Effector memory CD8-positive, alpha-beta T cell (primary cell): ENCODE results near the gene SLC39A3.

Experiments
- ATAC-seq: fragments of 150-1000 bp; cut with Tn5 transposase; replicated peaks from 2 replicates; pipeline ENCODE4 v1.10.0; 2021; ENCODE audit warnings: mild to moderate bottlenecking, moderate library complexity
- DNase-seq, 3 experiments: peaks; one replicate each; pipeline ENCODE4 v3.0.0; 2021
- H3K27ac Mint-ChIP-seq, 2 donors: one replicate each; pipeline ENCODE4 v1.8.0; 2022; ENCODE audit warnings: mild to moderate bottlenecking in 2 of 2, mixed read lengths in 2 of 2, moderate library complexity in 2 of 2
- H3K27me3 Mint-ChIP-seq, 2 donors: one replicate each; pipeline ENCODE4 v1.8.0; 2022; ENCODE audit warnings: mixed read lengths in 2 of 2
- H3K36me3 Mint-ChIP-seq: one replicate; pipeline ENCODE4 v1.8.0; 2022; ENCODE audit warnings: mild to moderate bottlenecking, moderate library complexity, mixed read lengths; ENCODE audit not compliant: insufficient read depth
- H3K4me1 Mint-ChIP-seq, 2 donors: one replicate each; pipeline ENCODE4 v1.8.0; 2022; ENCODE audit warnings: low read depth in 2 of 2, mixed read lengths in 2 of 2
- H3K4me3 Mint-ChIP-seq, 2 donors: one replicate each; pipeline ENCODE4 v1.8.0; 2022; ENCODE audit warnings: mild to moderate bottlenecking in 2 of 2, mixed read lengths in 2 of 2, moderate library complexity in 2 of 2
- H3K9me3 Mint-ChIP-seq, 2 donors: one replicate each; pipeline ENCODE4 v1.8.0; 2022; ENCODE audit warnings: mixed read lengths in 2 of 2

Gene SLC39A3

GRCh38 chr19:2706251-2706650, 33.6 kb downstream of the SLC39A3 start:
- no peak overlapping the region for H3K4me3 Mint-ChIP-seq
- no peak overlapping the region for H3K27ac Mint-ChIP-seq
- ATAC-seq (no peak), DNase-seq (no peak)
- H3K36me3 Mint-ChIP-seq: peaks cover 7% of the 10 kb centered on the region
- H3K4me1 Mint-ChIP-seq: peaks cover 2 to 9% of the 10 kb centered on the region in 2 donors
- peaks cover 3 to 6% of the 10 kb centered on the region in 2 donors for H3K27me3 Mint-ChIP-seq
- no peaks in the 10 kb centered on the region for H3K9me3 Mint-ChIP-seq

GRCh38 chr19:2703691-2704216, 36.1 kb downstream of the SLC39A3 start:
- Mint-ChIP-seq H3K27me3 (no peaks in the 10 kb centered on the region), H3K27ac (peak overlapping the region in 1 of 2 donors; percentile 10), H3K4me1 (peaks cover 7 to 12% of the 10 kb centered on the region in 2 donors), H3K4me3 (no peak overlapping the region), H3K9me3 (no peaks in the 10 kb centered on the region), H3K36me3 (peaks cover 3% of the 10 kb centered on the region)
- DNase-seq (no peak), ATAC-seq (no peak)

GRCh38 chr19:2703077-2703437, 36.8 kb downstream of the SLC39A3 start:
- no peak for DNase-seq
- Mint-ChIP-seq H3K27me3 (no peaks in the 10 kb centered on the region), H3K4me3 (peak overlapping the region; percentile 33 to 62)

GRCh38 chr19:2702170-2703076, 37.4 kb downstream of the SLC39A3 start, which contains the start of gene GNG7:
TSS of gene GNG7 (minus strand) at chr19:2702694. CDS start at chr19:2520688, 182,006 bp downstream.
- H3K4me3 Mint-ChIP-seq: peak within 1 kb of the TSS; percentile 56 to 73
- H3K4me1 Mint-ChIP-seq: peaks cover 10 to 12% of the 10 kb centered on the region in 2 donors
- peak; percentile 85 to 94 (median 89) for DNase-seq
- H3K9me3 Mint-ChIP-seq: no peaks in the 10 kb centered on the region
- H3K27me3 Mint-ChIP-seq: no peaks in the 10 kb centered on the region
- peak within 1 kb of the TSS; percentile 10 to 68 for H3K27ac Mint-ChIP-seq
- H3K36me3 Mint-ChIP-seq: peaks cover 3% of the 10 kb centered on the region
- peak; percentile 99 for ATAC-seq

More at GRCh38 chr19:2703077-2703437, 36.8 kb downstream of the SLC39A3 start:
- H3K36me3 Mint-ChIP-seq: peaks cover 3% of the 10 kb centered on the region
- ATAC-seq: no peak
- peak overlapping the region; percentile 10 to 68 for H3K27ac Mint-ChIP-seq
- H3K4me1 Mint-ChIP-seq: peaks cover 10 to 12% of the 10 kb centered on the region in 2 donors
- no peaks in the 10 kb centered on the region for H3K9me3 Mint-ChIP-seq

- H3K4me1 Mint-ChIP-seq: peaks cover 12% of the 10 kb centered on the region in 2 donors
- H3K36me3 Mint-ChIP-seq: peaks cover 3% of the 10 kb centered on the region
- DNase-seq (no peak), ATAC-seq (no peak)
- H3K4me3 Mint-ChIP-seq: peak overlapping the region; percentile 56 to 73
- H3K27ac Mint-ChIP-seq: no peak overlapping the region
- H3K27me3 Mint-ChIP-seq: no peaks in the 10 kb centered on the region
- H3K9me3 Mint-ChIP-seq: no peaks in the 10 kb centered on the region
Observed at GRCh38 chr19:2701361-2702169, 38.3 kb downstream of the SLC39A3 start.

- Mint-ChIP-seq H3K27me3 (no peaks in the 10 kb centered on the region), H3K9me3 (no peaks in the 10 kb centered on the region), H3K4me3 (peak overlapping the region in 1 of 2 donors; percentile 73), H3K27ac (no peak overlapping the region), H3K36me3 (peaks cover 3% of the 10 kb centered on the region), H3K4me1 (peaks cover 12% of the 10 kb centered on the region in 2 donors)
- no peak for DNase-seq
- ATAC-seq: no peak
Observed at GRCh38 chr19:2700660-2701360, 39.0 kb downstream of the SLC39A3 start.

GRCh38 chr19:2699413-2700140, 40.2 kb downstream of the SLC39A3 start:
- peaks cover 6% of the 10 kb centered on the region for H3K36me3 Mint-ChIP-seq
- ATAC-seq (no peak), DNase-seq (no peak)
- H3K4me3 Mint-ChIP-seq: no peak overlapping the region
- peaks cover 0 to 7% of the 10 kb centered on the region in 2 donors for H3K27me3 Mint-ChIP-seq
- H3K9me3 Mint-ChIP-seq: no peaks in the 10 kb centered on the region
- peaks cover 12 to 16% of the 10 kb centered on the region in 2 donors for H3K4me1 Mint-ChIP-seq
- H3K27ac Mint-ChIP-seq: no peak overlapping the region

- ATAC-seq: no peak
- Mint-ChIP-seq H3K36me3 (peaks cover 6% of the 10 kb centered on the region), H3K27me3 (peaks cover 0 to 7% of the 10 kb centered on the region in 2 donors), H3K4me1 (peaks cover 0 to 10% of the 10 kb centered on the region in 2 donors), H3K9me3 (no peaks in the 10 kb centered on the region), H3K27ac (no peak overlapping the region), H3K4me3 (no peak overlapping the region)
- DNase-seq: no peak
Observed at GRCh38 chr19:2694196-2694595, 45.6 kb downstream of the SLC39A3 start.

GRCh38 chr19:2693492-2694160, 46.2 kb downstream of the SLC39A3 start:
- H3K27ac Mint-ChIP-seq: no peak overlapping the region
- H3K36me3 Mint-ChIP-seq: peaks cover 6% of the 10 kb centered on the region
- peaks cover 0 to 7% of the 10 kb centered on the region in 2 donors for H3K4me1 Mint-ChIP-seq
- no peaks in the 10 kb centered on the region for H3K9me3 Mint-ChIP-seq
- H3K27me3 Mint-ChIP-seq: peaks cover 0 to 7% of the 10 kb centered on the region in 2 donors
- no peak overlapping the region for H3K4me3 Mint-ChIP-seq
- ATAC-seq (no peak), DNase-seq (no peak)

GRCh38 chr19:2691951-2692350, 47.9 kb downstream of the SLC39A3 start:
- Mint-ChIP-seq H3K27me3 (peaks cover 0 to 7% of the 10 kb centered on the region in 2 donors), H3K27ac (no peak overlapping the region), H3K4me1 (peaks cover 0 to 4% of the 10 kb centered on the region in 2 donors), H3K4me3 (no peak overlapping the region), H3K36me3 (peaks cover 6% of the 10 kb centered on the region), H3K9me3 (no peaks in the 10 kb centered on the region)
- no peak for DNase-seq
- no peak for ATAC-seq

GRCh38 chr19:2690856-2691255, 49.0 kb downstream of the SLC39A3 start:
- H3K4me1 Mint-ChIP-seq: peaks cover 0 to 4% of the 10 kb centered on the region in 2 donors
- peaks cover 6% of the 10 kb centered on the region for H3K36me3 Mint-ChIP-seq
- no peak overlapping the region for H3K27ac Mint-ChIP-seq
- peaks cover 0 to 7% of the 10 kb centered on the region in 2 donors for H3K27me3 Mint-ChIP-seq
- no peak overlapping the region for H3K4me3 Mint-ChIP-seq
- no peak for ATAC-seq
- DNase-seq: no peak
- no peaks in the 10 kb centered on the region for H3K9me3 Mint-ChIP-seq

GRCh38 chr19:2686360-2686759, 53.5 kb downstream of the SLC39A3 start:
- peak overlapping the region in 1 of 2 donors; percentile 31 for H3K27ac Mint-ChIP-seq
- DNase-seq (no peak), ATAC-seq (no peak)
- H3K4me3 Mint-ChIP-seq: no peak overlapping the region
- H3K4me1 Mint-ChIP-seq: no peaks in the 10 kb centered on the region
- no peaks in the 10 kb centered on the region for H3K9me3 Mint-ChIP-seq
- no peaks in the 10 kb centered on the region for H3K27me3 Mint-ChIP-seq
- H3K36me3 Mint-ChIP-seq: peaks cover 9% of the 10 kb centered on the region
